ENCODE results near the gene MRPL55.

DNA sequence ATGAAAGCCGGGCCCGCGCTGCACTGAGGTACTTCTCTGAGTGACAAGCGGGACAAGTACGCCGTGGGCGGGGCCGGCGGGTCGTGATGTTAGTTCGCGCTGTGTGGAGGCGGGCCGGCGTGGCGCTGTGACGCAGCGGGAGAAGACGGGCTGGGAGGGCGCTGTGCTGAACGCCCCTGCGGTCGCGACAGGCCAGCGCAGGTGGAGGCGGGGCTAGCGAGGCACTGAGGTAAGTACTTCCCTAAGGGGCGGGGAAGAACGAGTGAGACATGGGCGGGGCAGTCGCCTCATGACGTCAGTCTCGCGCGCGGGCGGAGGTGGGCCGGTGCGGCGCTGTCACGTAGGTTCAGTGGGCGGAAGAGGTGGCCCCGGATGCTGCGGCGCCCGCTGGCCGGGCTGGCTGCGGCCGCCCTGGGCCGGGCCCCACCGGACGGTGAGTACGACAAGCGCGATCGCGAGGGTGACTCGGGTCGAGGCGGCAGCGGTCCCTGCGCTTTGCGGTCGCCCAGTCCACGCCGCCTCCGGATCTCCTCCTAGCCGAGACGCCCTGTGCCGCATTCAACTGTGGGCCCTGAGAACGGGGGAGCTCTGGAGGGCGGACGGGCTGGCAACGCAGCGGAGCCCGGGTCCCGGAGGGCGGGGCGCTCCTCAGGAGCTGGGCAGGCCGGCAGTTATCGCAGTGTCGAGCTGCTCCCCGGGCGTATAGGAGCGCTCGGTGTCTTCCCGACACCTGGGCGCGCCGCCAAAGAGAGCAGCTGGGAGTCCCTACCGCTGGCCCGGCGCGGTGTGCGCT lies 31.0 kb upstream of the MRPL55 start, which contains the start of gene GUK1:
- no peak for TF ChIP-seq EZH2 (IDR thresholded peaks at IDR 0.05; ENCODE audit: low read length, unreplicated experiment)
- TF ChIP-seq, protein P1, sequence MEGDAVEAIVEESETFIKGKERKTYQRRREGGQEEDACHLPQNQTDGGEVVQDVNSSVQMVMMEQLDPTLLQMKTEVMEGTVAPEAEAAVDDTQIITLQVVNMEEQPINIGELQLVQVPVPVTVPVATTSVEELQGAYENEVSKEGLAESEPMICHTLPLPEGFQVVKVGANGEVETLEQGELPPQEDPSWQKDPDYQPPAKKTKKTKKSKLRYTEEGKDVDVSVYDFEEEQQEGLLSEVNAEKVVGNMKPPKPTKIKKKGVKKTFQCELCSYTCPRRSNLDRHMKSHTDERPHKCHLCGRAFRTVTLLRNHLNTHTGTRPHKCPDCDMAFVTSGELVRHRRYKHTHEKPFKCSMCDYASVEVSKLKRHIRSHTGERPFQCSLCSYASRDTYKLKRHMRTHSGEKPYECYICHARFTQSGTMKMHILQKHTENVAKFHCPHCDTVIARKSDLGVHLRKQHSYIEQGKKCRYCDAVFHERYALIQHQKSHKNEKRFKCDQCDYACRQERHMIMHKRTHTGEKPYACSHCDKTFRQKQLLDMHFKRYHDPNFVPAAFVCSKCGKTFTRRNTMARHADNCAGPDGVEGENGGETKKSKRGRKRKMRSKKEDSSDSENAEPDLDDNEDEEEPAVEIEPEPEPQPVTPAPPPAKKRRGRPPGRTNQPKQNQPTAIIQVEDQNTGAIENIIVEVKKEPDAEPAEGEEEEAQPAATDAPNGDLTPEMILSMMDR (conservative IDR thresholded peaks at IDR 0.05; ENCODE audit: low read depth, low read length): peak; percentile 42
